Sciatic nerve (tissue), 2 donors: Measurements from ENCODE around the gene AHDC1. TPM values are rescaled to one million over a fixed set of nuclear protein-coding genes. Genes with fewer than 3 reads are reported as not detected.
"Not testable (repeated sequence)": the region's sequence is repeated elsewhere in the genome, so short reads cannot be mapped to it uniquely, and the experiment has no call there.

Experiments used
- ATAC-seq: fragments of 200-7000 bp; cut with Tn5 transposase; one replicate; pipeline ENCODE4 v1.9.1; 2020; ENCODE audit warnings: mild to moderate bottlenecking, moderate library complexity
- DNase-seq: peaks from one replicate; pipeline ENCODE4 v3.0.0-alpha.2; 2020; ENCODE audit warnings: low spot score
- intact Hi-C: fragments of 100-400 bp; cut with DNase I; formaldehyde crosslinking; loops from one replicate; pipeline ENCODE4 v1.14.2; 2022
- total RNA-seq: library from RNA; stranded (reverse); fragmentation: NEBNext Ultra II Directional; extraction: Animal tissue kit (Norgen Biotek cat#: 25700); gene quantifications from one replicate; pipeline ENCODE4 v1.2.1, GENCODE V29; 2021
- donor health status: DM: no; HTN: no; CAD: no.
- donor health status: DM: no; HTN: no; CAD: no.

The AHDC1 gene
- total RNA-seq, 1 donor from 2014 or later, result 61.9 TPM

DNA sequence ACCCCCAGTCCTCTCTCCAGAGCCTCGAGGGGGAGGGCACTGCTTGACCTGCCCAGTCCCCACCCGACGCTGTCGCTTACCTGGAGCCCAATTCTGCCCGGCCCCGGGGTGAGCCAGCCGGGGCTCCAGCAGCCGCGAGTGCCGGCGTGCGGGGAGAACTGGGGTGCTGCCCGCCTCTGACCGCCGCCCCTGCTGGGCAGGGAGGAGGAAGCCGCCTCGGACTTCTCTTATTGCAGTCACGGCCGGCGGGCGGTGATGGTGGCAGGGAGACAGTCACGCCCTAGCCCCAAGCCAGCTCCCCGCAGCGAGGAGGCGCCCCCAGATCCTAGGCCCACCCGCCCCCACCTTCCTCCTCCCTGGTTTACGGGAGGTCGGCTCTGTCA lies 31.0 kb upstream of the AHDC1 start, which contains the start of gene FGR:
TSS of gene FGR (minus strand) at position 201 of the 383 bp plus-strand sequence. CDS start 11,269 bp downstream, outside the sequence.
- ATAC-seq (peak; percentile 33), DNase-seq (no peak)
- intact Hi-C loops, result no loop called here

GRCh38 chr1:27634177-27634984 lies 30.4 kb upstream of the AHDC1 start:
- intact Hi-C loops, result no loop called here
- DNase-seq, result no peak

DNA sequence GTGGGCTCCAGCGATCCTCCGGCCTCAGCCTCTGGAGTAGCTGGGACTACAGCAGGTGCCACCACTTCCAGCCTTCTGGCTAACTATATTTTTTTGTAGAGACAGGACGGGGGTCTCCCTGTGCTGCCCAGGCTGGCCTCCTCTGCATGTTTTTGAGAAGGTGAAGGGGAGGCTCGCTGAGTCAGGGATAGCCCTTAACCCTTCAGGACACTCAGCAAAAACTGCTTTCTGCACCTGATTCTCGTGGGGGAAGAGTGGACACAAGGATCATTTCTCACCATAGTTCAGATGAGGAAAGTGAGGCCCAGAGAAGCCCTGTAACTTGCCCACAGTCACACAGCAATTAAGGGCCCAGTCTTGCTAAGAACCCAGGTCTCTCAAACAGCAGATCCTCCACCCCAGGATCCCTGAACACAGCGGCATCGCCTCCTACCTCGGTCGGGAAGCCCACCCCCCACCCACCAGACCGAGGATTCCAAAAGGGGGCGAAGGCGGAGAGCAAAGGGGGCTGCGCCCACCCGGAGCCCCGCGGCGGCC lies 29.8 kb upstream of the AHDC1 start:
- intact Hi-C loops, result no loop called here
- DNase-seq, result no peak
- ATAC-seq, result no peak

More at GRCh38 chr1:27634177-27634984, 30.4 kb upstream of the AHDC1 start:
- ATAC-seq, result peak; percentile 53

DNA sequence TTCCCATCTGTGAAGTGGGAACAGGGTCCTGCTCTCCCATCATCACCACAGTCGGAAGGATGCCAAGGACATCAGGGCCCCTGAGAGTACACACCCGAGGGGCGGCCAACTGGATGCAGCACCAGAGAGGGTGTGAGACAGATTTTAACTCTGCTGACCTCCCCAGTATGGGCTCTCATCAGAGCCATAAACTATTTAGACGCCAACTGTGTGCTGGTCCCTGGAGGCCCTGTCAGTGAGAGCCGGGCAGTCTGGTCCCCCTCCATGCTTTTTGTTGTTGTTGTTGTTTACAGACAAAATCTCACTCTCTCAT lies 29.3 kb upstream of the AHDC1 start:
- intact Hi-C loops, result no loop called here
- DNase-seq, result no peak
- no peak for ATAC-seq

GRCh38 chr1:27632387-27633297 lies 28.7 kb upstream of the AHDC1 start:
- intact Hi-C loops, result no loop called here
- ATAC-seq (no peak), DNase-seq (no peak)

- ATAC-seq (peak; percentile 35), DNase-seq (no peak)
- intact Hi-C loops, result no loop called here
Measured at GRCh38 chr1:27630859-27631491, 27.0 kb upstream of the AHDC1 start.

GRCh38 chr1:27628712-27629111 lies 24.8 kb upstream of the AHDC1 start:
- intact Hi-C loops, result no loop called here
- ATAC-seq (no peak), DNase-seq (no peak)

- not testable (repeated sequence) for DNase-seq, ATAC-seq
Measured at GRCh38 chr1:27627733-27628132, 23.8 kb upstream of the AHDC1 start.

GRCh38 chr1:27627061-27627460 lies 23.1 kb upstream of the AHDC1 start:
- no peak for ATAC-seq

More at GRCh38 chr1:27627733-27628132, 23.8 kb upstream of the AHDC1 start:
- intact Hi-C loops, result not testable (repeated sequence)

GRCh38 chr1:27626031-27626935 lies 22.3 kb upstream of the AHDC1 start:
- DNase-seq, result no peak
- intact Hi-C loops, result no loop called here
- ATAC-seq, result no peak

More at GRCh38 chr1:27627061-27627460, 23.1 kb upstream of the AHDC1 start:
- intact Hi-C loops, result no loop called here
- no peak for DNase-seq

- intact Hi-C loops, result no loop called here
- DNase-seq, result no peak
- ATAC-seq, result no peak
Measured at GRCh38 chr1:27624467-27625178, 20.7 kb upstream of the AHDC1 start.

DNA sequence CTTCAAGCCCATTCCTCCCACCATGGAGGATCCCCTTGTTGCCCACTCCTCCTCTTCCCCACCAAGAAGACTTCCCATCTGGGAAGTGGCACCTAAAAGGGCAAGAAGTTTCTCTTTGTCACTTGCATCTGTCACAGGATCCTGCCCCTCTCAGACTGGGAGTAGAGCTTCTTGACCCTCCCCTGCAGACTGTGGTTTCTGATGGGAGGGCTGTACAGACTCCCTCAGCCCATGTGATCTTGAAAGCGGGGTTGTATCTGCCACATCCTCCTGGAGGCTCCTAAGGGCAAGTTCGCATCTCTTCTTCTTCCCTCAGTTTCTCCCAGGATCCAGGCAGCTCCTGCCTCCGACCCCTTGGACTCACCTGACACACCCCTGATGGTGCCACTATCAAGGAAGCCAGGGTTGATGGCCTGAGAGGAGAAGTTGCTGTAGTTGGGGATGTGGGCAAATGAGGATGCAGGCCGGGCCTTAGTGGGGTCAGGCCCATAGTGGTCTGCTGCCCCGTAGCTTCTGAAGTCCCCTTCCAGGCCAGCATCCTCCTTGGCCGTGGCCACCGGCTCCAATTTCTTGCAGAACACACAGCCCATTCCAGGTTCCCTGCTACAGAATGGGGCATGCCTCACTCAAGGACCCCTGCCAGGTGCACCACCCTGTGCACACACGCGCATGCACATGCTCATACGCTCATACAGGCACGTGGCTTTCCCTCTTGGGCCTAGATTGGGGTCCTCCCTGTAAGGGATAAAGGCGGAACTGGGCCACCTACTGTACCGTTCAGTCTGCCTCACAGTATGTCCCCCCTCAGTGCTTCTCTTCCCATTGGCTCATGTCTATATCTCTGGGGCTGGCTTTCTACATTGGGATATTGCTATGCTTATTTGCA lies 19.6 kb upstream of the AHDC1 start:
- no peak for DNase-seq
- intact Hi-C loops, result no loop called here
- ATAC-seq, result no peak

GRCh38 chr1:27622828-27623227 lies 18.9 kb upstream of the AHDC1 start:
- DNase-seq, result no peak
- ATAC-seq, result no peak
- intact Hi-C loops, result no loop called here

GRCh38 chr1:27621051-27621920 lies 17.3 kb upstream of the AHDC1 start:
- ATAC-seq, result no peak
- intact Hi-C loops, result no loop called here
- DNase-seq, result no peak

DNA sequence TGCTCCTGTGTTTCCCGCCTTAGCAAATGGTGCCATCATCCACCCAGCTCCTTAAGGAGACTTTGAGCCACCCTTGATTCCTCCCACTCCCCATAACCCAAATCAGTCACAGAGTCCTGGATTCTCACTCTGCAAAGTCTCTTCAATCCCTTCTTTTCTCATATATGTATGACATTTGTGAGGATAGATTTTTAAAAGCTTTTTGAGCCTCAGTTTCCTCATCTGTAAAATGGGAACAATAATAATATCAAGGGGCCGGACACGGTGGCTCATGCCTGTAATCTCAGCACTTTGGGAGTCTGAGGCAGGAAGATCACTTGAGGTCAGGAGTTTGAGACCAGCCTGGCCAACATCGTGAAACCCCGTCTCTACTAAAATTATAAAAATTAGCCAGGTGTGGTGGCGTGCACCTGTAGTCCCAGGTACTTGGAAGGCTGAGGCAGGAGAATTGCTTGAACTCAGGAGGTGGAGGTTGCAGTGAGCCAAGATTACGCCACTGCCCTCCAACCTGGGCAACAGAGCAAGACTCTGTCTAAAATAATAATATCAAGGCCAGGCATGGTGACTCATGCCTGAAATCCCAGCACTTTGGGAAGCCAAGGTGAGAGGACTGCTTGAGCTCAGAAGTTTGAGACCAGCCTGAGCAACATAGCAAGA lies 16.0 kb upstream of the AHDC1 start:
- intact Hi-C loops, ATAC-seq, DNase-seq: not testable (repeated sequence)
